Fibroblast of skin of left quadriceps (primary cell): ENCODE results near the gene SLC25A51.
"Not testable (repeated sequence)": the region's sequence is repeated elsewhere in the genome, so short reads cannot be mapped to it uniquely, and the experiment has no call there.

Experiments
- DNase-seq, 2 experiments: peaks; one replicate each; pipeline ENCODE4 v3.0.0-alpha.2; 2013; ENCODE audit warnings: low read depth in 2 of 2

SLC25A51 gene

DNA sequence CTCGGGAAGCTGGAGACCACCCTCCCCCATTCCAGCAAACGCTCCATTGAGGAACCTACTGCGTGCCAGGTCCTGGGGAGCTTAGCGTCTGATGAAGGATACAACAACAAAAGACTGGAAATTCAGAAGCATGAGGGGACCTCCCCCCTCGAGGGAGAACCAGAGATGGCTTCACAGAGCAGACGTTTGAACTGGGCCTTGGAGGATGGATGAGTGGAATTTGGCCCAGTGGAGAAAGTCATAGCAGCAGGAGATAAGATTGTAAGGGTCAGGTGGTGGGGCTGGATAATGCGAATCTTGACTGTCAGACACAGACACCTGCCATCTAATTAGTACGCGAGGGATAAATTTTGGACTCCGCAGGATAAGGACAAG, 1.2 kb upstream of the SLC25A51 start:
- no peak for DNase-seq

DNA sequence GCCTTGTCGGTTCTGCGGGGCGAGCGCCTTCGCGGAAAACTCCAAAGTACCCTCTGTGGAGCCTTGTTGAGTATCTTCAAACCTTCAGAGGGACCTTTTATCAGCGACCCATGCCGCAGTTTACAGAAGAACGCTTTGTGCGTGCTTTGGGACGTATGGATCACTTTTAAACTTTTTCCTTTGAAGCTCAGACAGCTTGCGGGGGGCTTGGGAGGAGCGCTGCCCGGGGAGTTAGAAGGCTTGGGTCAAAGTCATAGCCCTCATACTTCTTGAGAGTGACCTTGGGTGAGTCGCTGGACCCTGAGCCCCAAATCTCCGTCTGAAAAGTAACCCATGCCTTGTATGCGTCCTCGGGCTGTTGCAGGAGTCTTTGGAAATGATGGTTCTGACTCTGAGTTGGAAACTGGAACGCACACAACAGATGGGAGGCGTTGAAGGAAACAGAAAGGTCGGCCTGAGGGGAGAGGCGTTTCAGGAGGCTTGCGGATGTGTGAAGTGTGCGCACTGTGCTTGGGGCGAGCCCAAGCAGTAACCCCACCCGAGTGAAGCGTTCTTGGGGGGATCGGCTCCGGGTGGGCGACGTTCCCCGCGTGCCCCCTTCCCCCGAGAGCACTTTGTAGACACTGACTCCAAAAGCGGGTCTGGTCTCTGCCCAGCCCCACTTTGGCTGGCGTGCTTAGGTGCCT, 661 bp upstream of the SLC25A51 start:
- no peak for DNase-seq

DNA sequence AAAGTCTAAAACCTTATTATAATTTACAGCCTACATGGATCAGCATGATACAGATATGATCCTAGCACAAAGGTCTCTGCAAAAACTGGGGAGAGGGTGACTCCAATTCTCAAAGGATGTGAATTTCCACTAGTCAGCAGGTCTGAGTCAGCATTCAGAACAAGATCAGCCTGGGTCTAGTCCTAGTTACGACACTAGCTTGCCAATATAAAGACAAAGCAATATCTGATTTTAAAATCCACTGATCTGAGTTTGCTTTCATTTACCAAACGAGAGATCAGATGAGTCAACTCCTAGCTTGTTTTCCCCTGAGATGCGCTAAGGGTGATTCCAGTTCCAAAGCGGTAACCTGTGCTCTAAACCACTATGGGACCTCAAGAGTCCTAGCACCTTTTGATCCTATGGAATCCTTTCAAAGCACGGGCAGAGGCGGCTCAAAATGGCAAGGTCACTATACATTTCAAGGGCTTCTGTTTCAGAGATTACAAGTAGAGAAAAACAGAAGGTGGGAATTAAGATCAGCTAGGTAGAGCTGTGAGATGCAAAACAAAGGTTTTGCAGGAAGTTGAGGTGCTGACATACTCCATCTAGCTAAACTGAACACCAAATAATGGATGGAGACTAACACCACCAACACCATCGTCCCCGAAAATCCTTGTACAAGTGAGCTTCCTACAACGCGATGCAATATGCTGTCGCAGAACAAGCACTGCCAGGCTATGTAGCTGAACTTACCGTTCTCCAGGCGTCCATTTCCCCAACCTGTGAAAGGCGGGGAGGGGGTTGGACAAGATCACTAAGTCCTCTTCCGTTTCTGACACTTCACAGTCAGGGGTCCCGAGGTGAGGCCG, 906 bp downstream of the SLC25A51 start:
- DNase-seq = no peak

DNA sequence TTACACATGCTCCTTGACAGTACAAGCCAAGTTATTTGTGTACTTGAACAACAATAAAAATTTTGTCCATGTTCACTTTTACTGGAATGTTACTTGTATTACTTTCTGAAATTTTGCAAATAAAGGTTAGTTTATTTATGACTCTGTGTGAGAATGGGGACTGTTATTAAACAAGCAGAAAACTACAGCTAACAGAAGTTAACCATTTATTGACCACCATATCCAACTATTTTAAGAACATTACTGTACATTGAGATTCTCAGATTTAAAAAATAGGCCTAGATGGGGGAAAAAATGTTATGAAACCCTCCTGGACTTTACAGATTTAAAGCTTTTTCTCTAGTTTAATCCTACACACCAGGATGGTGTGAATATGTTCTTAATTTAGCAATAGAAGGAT, 1.8 kb downstream of the SLC25A51 start:
- DNase-seq = no peak

DNA sequence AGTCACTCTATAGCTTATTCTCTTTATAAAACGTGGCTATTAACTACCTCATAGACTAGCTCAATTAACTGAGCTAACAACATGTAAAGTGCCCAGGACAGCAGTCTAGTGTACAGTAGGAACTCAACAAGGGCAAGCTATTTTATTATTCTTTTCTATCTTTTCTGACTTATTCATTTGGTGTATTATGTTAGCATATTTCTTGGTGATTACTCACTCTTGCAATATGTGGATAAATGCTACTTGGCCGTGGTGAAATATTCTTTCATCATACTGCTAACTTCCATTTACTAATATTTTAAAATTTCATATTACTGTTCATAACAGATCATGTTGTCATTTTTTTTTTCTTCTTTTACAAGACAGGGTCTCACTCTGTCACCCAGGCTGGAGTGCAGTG, 4.9 kb downstream of the SLC25A51 start:
- DNase-seq = peak in 1 of 2 experiments; percentile 13

DNA sequence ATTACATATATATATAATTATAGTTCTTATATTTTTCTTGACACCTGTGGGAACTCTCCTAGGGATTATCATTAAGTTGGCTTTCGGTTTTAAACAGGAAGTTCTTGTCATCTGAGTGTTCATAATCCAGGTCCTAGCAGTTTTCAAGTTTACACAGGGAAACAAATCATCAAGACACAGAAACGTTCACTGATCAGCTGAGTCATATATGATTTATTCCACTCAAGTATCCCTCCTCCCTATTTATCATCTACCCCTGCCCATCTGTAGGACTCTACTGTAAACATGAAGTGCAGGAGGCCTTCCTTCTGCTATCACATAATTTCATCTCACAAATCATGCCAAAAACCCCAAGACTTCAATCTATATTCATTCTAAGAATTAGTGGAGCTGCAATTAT, 6.3 kb downstream of the SLC25A51 start:
- DNase-seq = no peak

DNA sequence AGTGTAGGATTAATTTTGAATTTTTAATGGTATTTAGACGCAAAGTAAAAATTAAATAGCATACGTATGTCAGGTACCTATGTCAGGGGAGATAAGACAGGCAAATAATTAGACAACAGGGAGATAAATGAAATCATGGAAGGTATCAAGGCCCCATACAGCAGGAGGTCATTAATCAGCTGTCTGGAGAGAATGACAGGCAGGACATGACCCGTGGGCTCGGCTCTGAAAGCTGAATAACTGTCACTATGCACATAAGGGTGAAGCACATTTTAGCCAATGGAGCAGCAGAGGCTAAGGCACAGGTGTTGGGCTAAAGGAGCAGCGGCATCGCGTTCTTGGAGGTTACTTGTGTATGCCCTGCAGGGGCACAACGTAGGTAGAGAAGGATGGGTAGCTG, 11.9 kb downstream of the SLC25A51 start:
- DNase-seq = no peak

DNA sequence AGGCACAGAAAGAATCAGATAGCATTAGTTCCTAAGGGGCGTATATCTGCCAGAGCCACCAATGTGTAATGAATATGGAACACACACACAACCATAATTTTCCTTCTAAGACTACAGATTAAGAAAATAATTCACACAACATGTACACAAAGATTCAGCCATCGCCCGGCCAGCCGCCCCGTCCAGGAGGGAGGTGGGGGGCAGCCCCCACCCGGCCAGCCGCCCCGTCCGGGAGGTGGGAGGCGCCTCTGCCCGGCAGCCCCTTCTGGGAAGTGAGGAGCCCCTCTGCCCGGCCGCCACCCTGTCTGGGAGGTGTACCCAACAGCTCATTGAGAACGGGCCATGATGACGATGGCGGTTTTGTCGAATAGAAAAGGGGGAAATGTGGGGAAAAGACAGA, 12.9 kb downstream of the SLC25A51 start:
- not testable (repeated sequence) for DNase-seq

DNA sequence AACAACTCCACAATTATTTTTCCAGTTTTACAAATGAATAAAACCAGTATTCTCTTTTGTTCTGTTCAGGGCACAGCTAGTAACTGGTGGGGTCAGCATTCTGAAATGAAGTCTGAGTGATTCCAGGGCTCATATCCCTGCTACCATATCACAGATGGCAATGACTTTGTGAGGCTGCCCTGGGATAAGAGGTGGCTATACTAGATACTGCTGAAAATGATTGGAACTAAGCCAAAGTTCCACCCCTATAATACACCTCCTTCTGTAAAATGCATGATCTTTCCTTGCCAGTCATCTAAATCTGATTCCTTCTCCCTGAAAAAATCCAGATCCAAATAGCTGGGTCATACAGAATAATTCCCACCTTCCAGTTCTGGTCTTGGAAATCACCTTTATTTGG, 14.4 kb downstream of the SLC25A51 start:
- DNase-seq = no peak

DNA sequence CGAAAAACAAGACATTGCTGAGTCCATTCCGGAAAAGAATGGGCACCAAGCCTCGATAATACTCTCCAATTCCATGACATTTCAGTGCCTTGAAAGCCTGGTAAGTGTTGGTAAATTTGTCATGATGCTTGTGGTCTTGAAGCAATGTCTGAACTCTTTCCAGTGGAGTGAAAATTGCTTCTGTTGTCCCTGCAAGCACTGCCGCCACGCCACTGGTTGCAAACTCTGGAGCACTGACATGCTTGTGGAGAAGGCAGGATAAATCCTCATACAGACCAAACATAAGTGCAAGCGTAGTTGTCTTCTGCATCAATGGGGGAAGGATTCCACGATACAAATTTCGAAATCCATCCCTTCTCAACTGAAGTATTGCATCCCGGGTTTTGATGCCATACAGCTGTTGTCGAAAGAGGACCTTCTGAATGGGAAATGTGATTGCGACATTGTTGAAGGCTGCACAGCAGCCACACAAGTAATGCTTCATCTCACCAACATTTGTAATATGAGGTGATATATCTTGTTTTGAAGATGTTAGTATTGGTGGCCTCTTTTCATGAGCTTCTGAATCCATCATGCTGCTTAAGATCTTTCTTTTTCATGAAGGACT, 15.8 kb downstream of the SLC25A51 start:
- not testable (repeated sequence) for DNase-seq

DNA sequence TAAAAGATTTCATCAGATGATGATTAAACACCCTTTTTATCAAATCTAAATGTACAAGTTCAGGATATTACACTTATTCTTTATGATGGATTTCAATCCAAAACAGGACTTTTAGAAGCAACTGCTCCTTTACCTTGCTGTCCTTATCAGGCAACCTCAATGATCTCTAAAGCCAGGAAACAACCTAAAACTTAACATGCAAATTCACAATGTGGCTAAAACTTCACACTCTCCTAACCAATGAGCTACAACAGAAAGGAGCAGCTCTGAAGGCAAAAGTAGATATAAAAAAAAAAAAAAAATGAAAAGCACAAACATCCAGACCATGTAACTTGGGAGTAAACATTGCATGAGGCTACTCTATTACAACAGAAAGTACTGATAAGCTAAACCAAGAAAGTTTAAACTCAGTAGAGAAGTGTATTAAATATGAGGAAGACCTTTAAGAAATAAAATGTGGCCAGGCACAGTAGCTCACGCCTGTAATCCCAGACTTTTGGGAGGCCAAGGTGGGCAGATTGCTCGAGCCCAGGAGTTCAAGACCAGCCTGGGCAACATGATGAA, 22.9 kb downstream of the SLC25A51 start:
- no peak for DNase-seq

DNA sequence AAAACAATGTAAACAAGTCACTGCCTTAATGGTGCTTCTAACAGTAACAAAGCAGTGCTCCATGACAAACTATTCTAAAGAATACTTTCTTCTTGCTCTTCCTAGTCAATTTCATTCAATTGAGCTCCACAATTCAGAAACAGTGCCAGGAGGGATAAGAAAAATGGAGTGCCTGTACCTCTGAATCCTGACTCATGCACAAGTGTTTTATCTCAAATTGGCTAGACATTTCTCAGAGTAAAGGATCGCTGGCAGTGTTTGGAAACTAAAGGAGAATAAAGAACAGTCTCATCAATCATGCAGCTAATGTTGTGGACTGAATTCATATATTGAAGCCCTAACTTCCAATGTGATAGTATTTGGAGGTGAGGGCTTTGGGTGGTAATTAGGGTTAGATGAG, 27.6 kb downstream of the SLC25A51 start:
- no peak for DNase-seq

DNA sequence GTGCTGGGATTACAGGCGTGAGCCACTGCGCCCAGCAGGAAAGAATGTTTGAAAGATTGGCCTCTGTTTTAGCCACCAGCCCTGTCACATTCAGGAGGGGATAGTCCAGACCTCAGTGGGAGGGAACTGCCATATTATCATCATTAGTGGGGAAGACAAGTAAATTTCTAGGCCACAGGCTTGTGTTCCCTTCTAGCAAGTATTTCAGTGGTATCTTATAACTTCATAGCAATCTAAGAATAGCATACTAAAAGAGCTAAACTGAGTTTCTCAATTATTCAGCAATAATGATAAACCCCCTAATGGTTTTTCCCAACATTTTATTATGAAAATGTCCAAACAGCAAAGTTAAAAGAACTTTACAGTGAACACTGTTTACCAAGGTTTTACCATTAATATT, 30.0 kb downstream of the SLC25A51 start:
- DNase-seq = no peak

DNA sequence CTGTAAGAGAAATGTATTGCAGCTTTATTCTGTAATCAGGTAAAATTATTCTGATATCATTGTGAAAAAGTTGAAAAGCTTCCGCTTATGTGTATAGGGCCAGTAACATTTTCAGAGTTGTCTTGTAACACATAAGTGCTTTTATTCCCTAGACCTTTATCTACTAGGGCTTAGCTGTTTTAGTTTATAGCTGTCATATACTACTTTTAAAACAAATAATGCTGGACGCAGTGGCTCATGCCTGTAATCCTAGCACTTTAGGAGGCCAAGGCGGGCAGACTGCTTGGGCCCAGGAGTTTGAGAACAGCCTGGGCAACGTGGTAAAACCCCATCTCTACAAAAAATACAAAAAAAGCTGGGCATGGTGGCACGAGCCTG, 33.1 kb downstream of the SLC25A51 start:
- DNase-seq = no peak

DNA sequence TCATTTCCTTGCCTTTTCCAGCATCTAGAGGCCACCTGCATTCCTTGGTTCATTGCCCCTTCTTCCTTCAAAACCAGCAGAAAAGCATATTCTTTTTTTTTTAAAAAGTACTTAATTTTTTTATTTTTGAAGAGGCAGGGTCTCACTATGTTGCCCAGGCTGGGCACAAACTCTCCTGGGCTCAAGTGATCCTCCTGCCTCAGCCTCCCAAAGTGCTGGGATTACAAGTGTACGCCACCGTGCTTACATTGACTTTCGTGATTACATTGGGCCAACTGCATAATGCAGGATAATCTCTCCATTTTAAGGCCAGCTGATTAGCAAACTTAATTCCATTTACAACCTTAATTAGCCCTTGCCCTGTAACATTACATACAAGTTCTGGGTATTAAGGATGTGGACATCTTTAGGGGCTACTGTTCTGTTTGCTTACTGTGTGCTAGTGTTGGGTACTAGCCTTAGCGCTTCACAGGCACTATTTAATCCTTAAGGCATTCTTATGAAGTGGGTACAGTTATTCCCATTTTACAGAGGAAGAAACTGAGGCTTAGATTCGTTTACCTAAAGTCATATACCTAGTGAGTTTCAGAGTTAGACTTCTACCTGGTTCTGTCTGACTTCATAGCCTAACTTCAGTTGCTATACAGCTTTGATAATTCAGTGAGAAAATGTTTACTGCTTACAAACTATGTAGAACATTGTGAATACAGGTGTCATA, 33.7 kb downstream of the SLC25A51 start:
- DNase-seq = no peak

DNA sequence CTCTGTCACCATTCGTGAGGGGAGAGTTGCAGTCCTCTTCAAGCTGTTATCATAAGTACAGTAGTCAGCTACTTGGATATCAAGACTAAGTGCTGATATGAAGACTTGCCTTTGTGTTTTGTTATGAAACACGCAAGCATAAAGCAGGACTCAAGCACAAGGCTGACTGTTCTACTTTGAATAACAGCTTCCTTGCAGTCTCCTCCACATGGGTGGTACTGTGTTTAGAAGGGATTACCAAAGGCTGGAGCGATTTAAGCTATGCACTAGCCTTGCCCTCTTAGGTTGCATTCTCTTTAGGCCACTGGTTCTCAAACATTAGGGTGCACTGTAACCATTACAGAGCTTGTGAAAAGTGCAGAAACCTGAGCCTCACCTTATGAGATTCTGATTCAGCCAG, 41.4 kb downstream of the SLC25A51 start:
- DNase-seq = no peak

DNA sequence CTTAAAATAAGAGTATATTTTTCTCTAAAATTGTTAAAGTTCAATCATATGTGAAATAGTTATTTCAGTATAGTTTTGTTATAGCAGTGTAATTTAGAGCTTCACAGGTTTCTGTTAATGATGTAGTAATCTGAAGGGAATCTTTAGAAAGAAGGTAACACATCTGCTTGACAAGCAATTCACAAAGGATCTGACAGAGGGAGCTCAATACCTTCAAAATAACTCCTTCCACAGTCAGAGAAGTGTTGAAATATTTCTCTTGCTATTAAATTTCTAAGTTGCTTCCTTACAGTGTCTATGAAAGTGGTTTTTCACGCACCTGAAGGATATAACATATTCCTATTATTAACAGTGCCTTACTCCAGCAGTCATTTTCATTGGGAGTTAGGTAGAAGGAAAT, 44.9 kb downstream of the SLC25A51 start:
- DNase-seq = no peak

DNA sequence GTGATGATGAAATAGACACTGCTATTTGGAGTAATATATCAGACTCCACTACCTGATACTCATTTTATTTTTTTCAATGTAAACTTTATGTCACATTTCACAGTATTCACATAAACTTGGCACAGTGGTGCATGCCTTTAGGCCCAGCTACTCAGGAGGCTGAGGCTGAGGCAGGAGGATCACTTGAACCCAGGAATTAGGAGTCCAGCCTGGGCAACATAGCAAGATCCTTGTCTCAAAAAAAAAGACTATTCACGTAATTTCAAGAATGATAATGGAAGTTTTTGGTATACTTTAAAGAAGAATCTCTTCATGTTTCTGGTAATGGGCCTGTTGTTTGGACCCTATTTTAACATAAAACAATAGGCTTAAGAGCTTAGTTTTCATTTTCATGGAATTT, 47.4 kb downstream of the SLC25A51 start:
- DNase-seq = no peak

DNA sequence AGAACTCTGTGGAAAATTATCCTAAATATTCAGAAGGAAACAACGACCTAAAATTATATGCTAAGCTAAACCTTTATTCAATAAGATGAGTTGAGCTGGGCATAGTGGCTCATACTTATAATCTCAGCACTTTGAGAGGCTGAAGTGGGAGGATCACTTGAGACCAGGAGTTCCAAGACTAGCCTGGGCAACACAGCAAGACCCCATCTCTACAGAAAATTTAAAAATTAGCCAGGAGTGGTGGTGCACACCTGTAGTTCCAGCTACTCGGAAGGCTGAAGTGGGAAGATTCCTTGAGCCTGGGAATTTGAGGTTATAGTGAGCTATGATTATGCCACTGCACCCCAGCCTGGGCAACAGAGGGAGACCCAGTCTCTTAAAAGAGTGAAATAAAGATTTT, 51.7 kb downstream of the SLC25A51 start:
- no peak for DNase-seq

DNA sequence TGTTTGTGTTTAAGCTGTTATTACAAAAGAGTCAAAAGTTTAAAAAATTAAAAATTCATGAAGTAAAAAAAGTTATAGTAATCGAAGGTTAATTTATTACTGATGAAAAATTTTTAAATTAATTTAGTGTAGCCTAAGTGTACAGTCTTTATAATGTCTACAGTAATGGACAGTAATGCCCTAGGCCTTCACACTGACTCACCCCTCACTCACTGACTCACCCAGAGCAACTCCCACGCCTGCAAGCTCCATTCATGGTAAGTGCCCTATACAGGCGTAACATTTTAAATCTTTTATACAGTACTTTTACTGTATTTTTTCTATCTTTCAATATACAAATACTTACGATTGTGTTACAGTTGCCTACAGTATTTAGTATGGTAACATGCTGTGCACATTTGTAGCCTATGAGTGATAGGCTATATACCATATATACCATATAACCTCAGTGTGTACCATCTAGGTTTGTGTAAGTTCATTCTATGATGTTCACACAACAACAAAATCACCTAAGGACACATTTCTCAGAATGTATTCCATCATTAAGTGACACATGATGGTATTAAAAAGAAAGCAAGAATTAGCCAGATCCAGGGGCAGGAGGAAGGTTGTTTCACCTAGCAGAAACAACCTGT, 63.2 kb downstream of the SLC25A51 start:
- DNase-seq = peak; percentile 17 to 28
